ENCODE measurements around the gene VIP.

Gene VIP

DNA sequence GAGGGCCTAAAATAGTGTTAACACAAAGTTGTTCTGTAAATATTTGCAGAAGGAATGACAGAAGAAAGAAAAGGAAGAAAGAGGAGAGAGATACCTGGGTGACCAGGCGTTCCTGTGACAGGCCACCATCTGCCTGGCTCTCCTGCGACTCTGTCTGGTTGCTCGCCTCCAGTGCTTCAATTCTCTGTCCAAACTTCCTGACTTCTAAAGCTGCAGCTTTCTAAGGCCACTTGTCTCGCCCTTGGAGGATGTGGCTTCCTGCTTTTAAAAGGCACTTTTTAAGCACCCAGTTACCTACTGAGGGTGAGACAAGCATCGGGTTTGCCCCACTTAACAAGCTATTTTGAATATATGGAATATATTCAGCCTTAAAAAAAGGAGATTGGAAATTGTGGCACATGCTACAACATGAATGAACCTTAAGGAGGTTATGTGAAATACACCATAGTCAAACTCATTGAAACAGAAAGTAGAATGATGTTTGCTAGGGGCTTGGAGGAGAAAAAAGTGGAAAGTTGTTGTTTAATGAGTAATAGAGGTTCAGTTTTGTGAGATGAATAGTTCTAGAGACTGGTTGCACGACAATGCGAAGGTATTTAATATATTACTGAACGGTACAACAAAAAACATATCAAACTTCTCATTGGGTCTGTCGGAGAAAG is 32.8 kb downstream of the VIP start:
- DNase-seq: no peak

DNA sequence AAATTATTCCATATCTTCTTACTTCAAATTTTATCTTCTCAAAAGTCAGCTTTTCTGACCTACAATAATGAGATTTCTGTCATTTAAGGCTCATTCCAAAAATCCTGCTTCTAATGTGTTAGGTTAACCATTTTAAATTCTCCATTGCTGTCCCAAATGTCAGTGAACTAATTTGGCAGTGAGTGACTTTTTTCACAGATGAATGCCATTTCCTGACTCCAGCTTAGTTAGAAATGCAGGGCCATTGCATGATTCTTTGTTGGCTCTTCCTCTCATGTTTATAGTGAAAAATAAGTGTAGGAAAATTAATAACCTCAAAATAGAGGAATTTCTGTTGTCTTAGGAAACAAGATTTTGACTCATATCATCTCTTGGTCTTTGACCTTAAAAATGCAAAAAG is 44.1 kb downstream of the VIP start:
- DNase-seq: no peak

DNA sequence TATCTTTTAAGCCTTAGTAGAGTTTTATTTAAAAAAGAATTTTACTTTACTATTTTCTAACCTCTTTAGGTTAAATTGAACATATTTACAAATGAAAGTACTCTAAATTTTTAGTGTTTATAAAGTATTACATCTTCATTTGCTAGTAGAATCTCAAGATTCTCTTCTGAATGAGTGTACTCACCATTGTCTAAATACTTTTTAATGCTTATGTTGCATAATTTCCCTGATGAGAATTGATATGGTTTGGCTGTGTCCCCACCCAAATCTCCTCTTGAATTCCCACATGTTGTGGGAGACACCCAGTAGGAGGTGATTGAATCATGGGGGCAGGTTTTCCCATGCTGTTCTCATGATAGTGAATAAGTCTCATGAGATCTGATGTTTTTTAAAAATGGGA is 53.6 kb downstream of the VIP start:
- DNase-seq: no peak

Data from CD4-positive, alpha-beta T cell treated with Interleukin-17A for 1 hour (primary cell).